GM23248 (cell line): ENCODE measurements around the gene NCKAP1.

Experiments used
- EZH2 ChIP-seq: fragments of 200-600 bp; sonication (generic); IDR thresholded peaks from 2 replicates; pipeline ENCODE4 v1.6.1; 2018; ENCODE audit warnings: antibody characterized with exemption, mild to moderate bottlenecking; ENCODE audit not compliant: insufficient read depth, poor library complexity, severe bottlenecking
- EZH2phosphoT487 ChIP-seq: fragments of 200-600 bp; sonication (generic); IDR thresholded peaks from 2 replicates; pipeline ENCODE4 v1.6.1; 2018; ENCODE audit warnings: antibody characterized with exemption, moderate library complexity, mild to moderate bottlenecking, low read depth; ENCODE audit not compliant: insufficient read depth

GRCh38 chr2:182980115-182980514 lies 58.1 kb downstream of the NCKAP1 start:
- no peak for TF ChIP-seq EZH2
- no peak for TF ChIP-seq EZH2phosphoT487
